Gastroesophageal sphincter (tissue), 3 donors: ENCODE data around the gene MGAT4A.

Experiments
- EP300 ChIP-seq: sonication (generic); formaldehyde crosslinking; IDR thresholded peaks from one replicate; pipeline ENCODE4 v1.6.1; 2017; ENCODE audit warnings: antibody characterized with exemption, mild to moderate bottlenecking
- POLR2A ChIP-seq, 2 donors: fragments of 450-650 bp; IDR thresholded peaks; one replicate each; pipeline ENCODE4 v1.6.1; 2017; ENCODE audit warnings: antibody characterized with exemption in 2 of 2, mild to moderate bottlenecking in 2 of 2, moderate library complexity in 1 of 2
- POLR2AphosphoS5 ChIP-seq: sonication (generic); formaldehyde crosslinking; IDR thresholded peaks from one replicate; pipeline ENCODE4 v1.6.1; 2017; ENCODE audit warnings: antibody characterized with exemption
- TF ChIP-seq, protein P1 (sequence below), 4 experiments: fragments of 200-600 bp in 2 of 4; fragments of 450-650 bp in 2 of 4; sonication (generic) in 1 of 4; IDR thresholded peaks; one replicate each; pipeline ENCODE4 v1.5.1; 2017 to 2019; ENCODE audit warnings: antibody characterized with exemption in 4 of 4, mild to moderate bottlenecking in 2 of 4, moderate library complexity in 2 of 4

DNA sequence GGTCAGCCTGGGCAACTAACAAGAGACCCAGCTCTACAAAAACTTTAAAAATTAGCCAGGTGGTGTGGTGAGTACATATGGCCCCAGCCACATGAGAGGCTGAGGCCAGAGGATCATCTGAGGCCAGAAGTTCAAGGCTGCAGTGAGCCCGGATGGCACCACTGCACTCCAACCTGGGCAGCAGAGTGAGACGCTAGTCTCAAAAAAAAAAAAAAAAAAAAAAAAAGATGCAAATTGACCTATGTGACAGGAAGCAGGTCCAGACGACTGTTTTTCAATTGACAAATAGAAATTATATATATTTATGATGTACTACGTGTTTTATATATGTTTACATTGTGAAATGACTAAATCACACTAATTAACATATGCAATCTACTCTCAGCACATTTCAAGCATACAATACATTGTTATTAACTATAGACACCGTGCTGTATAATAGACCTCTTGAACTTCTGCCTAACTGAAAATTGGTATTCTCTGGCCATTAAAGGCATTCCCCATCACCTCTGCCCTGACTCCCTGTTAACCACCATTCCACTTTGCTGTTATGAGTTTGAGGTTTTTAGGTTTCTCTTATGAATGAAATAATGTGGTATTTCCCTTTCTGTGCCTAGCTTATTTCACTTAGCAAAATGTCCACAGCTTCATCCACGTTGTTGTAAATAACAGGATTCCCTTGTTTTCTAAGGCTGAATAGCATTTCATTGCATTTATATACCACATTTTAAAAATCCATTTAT is 32.4 kb upstream of the MGAT4A start:
- TF ChIP-seq, protein P1, sequence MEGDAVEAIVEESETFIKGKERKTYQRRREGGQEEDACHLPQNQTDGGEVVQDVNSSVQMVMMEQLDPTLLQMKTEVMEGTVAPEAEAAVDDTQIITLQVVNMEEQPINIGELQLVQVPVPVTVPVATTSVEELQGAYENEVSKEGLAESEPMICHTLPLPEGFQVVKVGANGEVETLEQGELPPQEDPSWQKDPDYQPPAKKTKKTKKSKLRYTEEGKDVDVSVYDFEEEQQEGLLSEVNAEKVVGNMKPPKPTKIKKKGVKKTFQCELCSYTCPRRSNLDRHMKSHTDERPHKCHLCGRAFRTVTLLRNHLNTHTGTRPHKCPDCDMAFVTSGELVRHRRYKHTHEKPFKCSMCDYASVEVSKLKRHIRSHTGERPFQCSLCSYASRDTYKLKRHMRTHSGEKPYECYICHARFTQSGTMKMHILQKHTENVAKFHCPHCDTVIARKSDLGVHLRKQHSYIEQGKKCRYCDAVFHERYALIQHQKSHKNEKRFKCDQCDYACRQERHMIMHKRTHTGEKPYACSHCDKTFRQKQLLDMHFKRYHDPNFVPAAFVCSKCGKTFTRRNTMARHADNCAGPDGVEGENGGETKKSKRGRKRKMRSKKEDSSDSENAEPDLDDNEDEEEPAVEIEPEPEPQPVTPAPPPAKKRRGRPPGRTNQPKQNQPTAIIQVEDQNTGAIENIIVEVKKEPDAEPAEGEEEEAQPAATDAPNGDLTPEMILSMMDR (IDR thresholded peaks at IDR 0.05), result no peak
- TF ChIP-seq POLR2A (IDR thresholded peaks at IDR 0.05) (no peak), POLR2AphosphoS5 (no peak), EP300 (no peak)
